Activated CD4-positive, alpha-beta T cell treated with anti-CD3 and anti-CD28 coated beads, Interleukin-2, amount 10 ng/mL, durations not matched to agents 7 days and 5 days (primary cell): ENCODE measurements around the gene LAMA5. TPM values are rescaled to one million over a fixed set of nuclear protein-coding genes. Genes with fewer than 3 reads are reported as not detected.

Experiments used
- CTCF ChIA-PET: fragments of 350-600 bp; sonication (Branson Sonifier 250); formaldehyde crosslinking; loops from one replicate; lab custom pipeline; 2021; ENCODE audit warnings: antibody characterized with exemption; lab: Charles Lee
- POLR2A ChIA-PET: fragments of 350-600 bp; sonication (Branson Sonifier 250); formaldehyde crosslinking; loops from one replicate; lab custom pipeline; 2021; ENCODE audit warnings: antibody characterized with exemption; lab: Charles Lee
- DNase-seq: peaks from one replicate; pipeline ENCODE4 v3.0.0-alpha.2; 2020
- H3K27ac Mint-ChIP-seq: one replicate; pipeline ENCODE4 v1.8.0; 2021; ENCODE audit warnings: mild to moderate bottlenecking, moderate library complexity, mixed read lengths
- H3K27me3 Mint-ChIP-seq: one replicate; pipeline ENCODE4 v1.8.0; 2021; ENCODE audit warnings: mixed read lengths
- H3K36me3 Mint-ChIP-seq: one replicate; pipeline ENCODE4 v1.8.0; 2021; ENCODE audit warnings: low read depth, mixed read lengths
- H3K4me1 Mint-ChIP-seq: one replicate; pipeline ENCODE4 v1.8.0; 2021; ENCODE audit warnings: mixed read lengths
- H3K4me3 Mint-ChIP-seq: one replicate; pipeline ENCODE4 v1.8.0; 2021; ENCODE audit warnings: mild to moderate bottlenecking, moderate library complexity, mixed read lengths
- H3K9me3 Mint-ChIP-seq: one replicate; pipeline ENCODE4 v1.8.0; 2021; ENCODE audit warnings: mixed read lengths
- total RNA-seq, 2 experiments: library from RNA; stranded (reverse); gene quantifications; one replicate each; pipeline ENCODE4 v1.2.3, GENCODE V29; 2021

Gene LAMA5
- total RNA-seq, 2 experiments from 2014 or later, result 0.64 to 0.67 TPM

DNA sequence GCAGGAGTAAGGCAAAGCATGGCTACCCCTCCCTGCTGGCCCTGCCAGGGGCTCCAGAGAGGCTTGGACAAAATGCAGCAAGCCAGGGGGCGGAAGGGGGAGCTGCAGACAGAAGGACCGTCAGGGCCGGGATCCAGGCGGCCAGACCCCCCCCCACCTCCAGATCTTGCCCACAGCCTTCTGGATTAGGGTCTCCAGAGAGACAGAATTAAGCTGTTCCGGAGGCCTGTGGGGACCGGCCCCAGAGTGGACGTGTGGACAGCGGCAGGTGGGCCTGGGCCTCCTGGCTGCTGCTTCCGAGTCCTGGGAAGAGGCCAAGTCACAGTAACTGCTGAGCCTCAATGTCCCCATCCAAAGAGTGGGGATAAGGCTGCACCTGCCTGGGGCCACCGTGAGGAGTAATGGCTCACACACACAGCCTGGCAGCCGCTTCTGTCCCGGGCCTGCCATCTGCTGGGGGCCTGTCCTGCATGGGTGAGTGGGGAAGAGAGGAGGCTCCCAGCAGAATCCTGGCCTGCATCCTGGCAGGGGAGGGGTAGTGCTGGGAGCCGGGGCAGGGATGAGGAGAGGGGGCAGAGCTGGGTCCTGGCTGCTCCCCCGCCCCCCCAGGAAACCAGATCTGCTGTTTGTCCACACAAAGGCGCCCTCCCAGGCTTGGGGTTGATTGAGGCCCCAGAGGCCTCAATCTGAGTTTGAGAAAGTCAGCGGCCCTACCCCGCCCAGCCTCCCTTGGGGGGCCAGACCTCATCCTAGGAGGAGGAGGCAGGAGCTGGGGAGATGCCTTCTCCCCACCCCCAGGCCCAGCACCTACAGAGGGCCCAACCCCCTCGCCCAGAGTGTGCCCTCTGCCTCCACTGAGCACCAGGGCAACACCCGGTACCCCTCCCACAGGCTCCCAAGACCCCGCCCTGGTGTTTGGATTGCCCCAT is 3.9 kb downstream of the LAMA5 start:
- Mint-ChIP-seq H3K4me1 (no peaks in the 10 kb centered on the region), H3K4me3 (no peak overlapping the region), H3K36me3 (no peaks in the 10 kb centered on the region), H3K27ac (no peak overlapping the region), H3K9me3 (no peaks in the 10 kb centered on the region), H3K27me3 (peaks cover 15% of the 10 kb centered on the region)
- no peak for DNase-seq
- POLR2A ChIA-PET, result no interaction called here
- CTCF ChIA-PET, result interaction anchor here (1.1 kb wide), 1 partner anchor 12 kb away, joined by 3 read pairs; no protein-coding TSS in a partner anchor

DNA sequence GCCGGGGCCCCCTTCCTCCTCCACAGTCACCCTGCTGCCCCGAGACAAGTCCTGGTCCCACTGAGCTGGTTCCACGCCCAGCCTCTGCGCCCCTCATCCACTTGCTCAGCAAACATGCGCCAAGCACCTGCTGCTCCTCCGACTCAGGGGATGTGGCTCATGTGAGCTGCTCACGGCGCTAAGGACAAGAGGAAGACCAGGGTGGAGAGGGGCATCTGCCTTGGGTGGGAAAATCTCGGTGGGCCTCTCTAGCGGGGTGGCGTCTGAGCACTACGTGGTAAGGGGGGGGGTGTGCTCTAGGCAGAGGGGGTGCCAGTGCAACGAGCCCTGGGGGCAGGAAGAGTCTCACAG is 4.5 kb downstream of the LAMA5 start:
- H3K9me3 Mint-ChIP-seq, result no peaks in the 10 kb centered on the region
- H3K27me3 Mint-ChIP-seq, result peaks cover 10% of the 10 kb centered on the region
- H3K36me3 Mint-ChIP-seq, result no peaks in the 10 kb centered on the region
- ChIA-PET CTCF (interaction anchor here (1.1 kb wide), 1 partner anchor 13 kb away, joined by 3 read pairs; no protein-coding TSS in a partner anchor), POLR2A (no interaction called here)
- H3K4me1 Mint-ChIP-seq, result no peaks in the 10 kb centered on the region
- H3K4me3 Mint-ChIP-seq, result no peak overlapping the region
- H3K27ac Mint-ChIP-seq, result no peak overlapping the region
- no peak for DNase-seq

- Mint-ChIP-seq H3K4me1 (no peaks in the 10 kb centered on the region), H3K27me3 (peaks cover 9% of the 10 kb centered on the region), H3K9me3 (no peaks in the 10 kb centered on the region), H3K4me3 (no peak overlapping the region), H3K36me3 (no peaks in the 10 kb centered on the region), H3K27ac (no peak overlapping the region)
- ChIA-PET POLR2A (no interaction called here), CTCF (no interaction called here)
- DNase-seq, result no peak
These were observed 5.1 kb downstream of the LAMA5 start for GRCh38 chr20:62361799-62362589.

DNA sequence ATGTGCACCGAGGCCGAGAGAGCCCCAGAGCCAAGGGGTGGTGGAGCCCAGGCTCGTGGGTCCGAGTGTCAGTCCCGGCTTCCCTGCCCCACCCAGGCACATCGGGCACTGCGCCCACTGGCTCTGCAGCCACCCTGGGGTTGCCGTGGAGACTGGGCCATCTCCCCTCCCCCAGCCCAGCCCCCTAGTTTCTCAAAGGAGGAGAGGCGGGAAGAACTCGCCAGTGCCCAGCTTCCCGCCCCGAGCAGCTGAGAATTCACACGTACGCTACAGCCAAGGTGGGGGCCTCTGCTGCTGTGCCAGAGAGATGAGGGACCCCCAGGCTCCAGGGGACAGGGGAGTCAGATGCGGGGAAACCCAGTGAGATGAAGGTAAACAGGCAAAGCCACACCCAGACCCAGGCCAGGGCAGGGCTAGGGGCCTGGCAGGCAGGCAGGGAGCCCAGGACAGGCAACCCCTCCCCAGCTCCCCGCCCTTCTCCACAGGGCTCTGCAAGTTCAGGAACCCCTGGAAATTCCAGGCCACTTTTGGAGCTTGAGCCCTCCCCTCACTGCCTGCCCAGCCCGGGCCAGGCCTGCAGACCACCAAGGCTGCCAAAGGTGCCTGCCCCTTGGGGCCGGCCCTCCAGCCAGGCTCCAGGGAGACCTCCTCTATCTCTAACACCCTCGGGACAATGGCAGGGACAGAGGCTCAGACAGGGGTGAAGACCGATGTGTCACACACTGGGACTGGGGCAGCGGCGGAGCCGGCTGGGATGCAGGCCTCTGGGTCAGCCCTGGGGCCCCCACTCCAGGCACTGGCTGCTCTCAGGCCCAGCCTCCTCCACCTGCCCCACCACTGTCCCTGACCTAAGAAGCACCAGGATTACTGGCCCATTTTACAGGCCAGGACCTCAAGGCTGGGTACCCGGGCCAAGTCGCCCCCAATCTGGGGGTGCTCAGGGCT is 6.0 kb downstream of the LAMA5 start:
- CTCF ChIA-PET, result no interaction called here

GRCh38 chr20:62359491-62360121 is 7.5 kb downstream of the LAMA5 start:
- Mint-ChIP-seq H3K4me3 (no peak overlapping the region), H3K4me1 (no peaks in the 10 kb centered on the region), H3K36me3 (no peaks in the 10 kb centered on the region), H3K27ac (no peak overlapping the region), H3K9me3 (no peaks in the 10 kb centered on the region), H3K27me3 (peaks cover under 1% of the 10 kb centered on the region)
- DNase-seq, result no peak
- ChIA-PET POLR2A (no interaction called here), CTCF (no interaction called here)

More for the DNA sequence above, 6.0 kb downstream of the LAMA5 start:
- Mint-ChIP-seq H3K4me3 (no peak overlapping the region), H3K27me3 (peaks cover 9% of the 10 kb centered on the region), H3K27ac (no peak overlapping the region), H3K4me1 (no peaks in the 10 kb centered on the region), H3K36me3 (no peaks in the 10 kb centered on the region), H3K9me3 (no peaks in the 10 kb centered on the region)
- no peak for DNase-seq
- POLR2A ChIA-PET, result no interaction called here

DNA sequence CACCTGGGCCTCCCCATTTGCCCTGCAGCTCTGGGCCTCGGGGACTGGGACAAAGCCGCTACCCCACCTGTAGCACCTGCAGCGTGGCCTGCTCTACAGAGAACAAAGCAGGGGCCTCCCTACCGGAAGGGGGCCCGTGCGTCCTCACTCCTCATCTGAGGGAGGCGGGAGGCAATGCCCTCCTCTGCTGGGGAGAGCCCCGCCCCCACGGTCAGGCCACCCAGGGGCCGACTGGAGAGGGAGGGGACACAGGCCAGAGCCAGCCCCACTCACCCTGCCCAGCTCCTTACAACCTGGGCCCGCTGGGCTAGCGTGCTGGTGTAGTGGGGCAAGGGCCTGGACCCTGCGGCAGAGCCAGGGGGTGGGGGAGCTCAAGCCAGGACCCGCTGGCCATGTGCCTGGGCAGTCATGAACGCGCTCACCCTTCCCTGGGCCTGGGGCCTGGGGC is 8.0 kb downstream of the LAMA5 start:
- Mint-ChIP-seq H3K4me1 (no peaks in the 10 kb centered on the region), H3K27ac (no peak overlapping the region), H3K36me3 (no peaks in the 10 kb centered on the region), H3K4me3 (no peak overlapping the region), H3K9me3 (no peaks in the 10 kb centered on the region), H3K27me3 (no peaks in the 10 kb centered on the region)
- POLR2A ChIA-PET, result no interaction called here
- DNase-seq, result no peak
- CTCF ChIA-PET, result no interaction called here

DNA sequence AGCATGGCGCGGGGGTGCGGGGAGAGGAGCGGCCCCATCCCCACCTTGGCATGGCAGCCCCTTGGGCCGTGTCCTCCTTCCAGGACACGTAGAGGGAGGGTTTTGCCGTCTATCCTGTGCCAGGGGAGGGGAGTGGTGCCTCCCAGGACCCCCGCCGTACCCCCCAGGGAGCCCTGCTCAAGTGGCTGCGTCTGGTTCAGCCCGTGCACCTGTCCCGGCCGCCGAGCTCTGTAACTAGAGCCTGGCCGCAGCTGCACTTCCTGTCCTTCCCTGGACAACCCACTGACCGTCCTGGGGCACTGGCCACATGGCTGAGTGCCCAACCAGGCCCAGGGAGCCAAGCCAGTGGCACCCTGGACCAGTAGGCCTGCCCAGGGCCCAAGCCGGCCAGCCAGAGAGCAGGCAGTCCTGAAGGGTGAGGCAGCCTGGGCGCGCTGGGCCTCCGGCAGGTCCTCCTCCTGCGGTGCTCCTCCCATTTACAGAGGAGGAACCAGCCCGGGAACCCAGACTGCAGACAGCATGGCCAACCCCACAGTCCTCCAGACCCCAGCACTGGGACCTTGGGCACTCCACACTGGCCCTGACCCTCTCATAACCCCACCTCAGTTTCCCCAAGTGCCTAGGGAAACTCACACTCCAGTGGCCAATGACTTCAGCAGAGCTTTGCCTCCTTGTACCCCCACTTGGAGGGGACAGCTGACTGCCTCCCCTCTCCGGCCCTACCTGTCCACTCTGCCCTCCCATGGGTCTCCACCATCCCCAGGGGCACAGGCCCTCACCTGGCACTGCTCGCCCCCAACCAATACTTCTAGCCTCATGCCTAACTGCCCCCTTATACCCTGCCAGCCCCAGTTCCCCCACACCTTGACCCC is 8.7 kb downstream of the LAMA5 start:
- no peak overlapping the region for H3K27ac Mint-ChIP-seq
- DNase-seq, result no peak
- no peaks in the 10 kb centered on the region for H3K9me3 Mint-ChIP-seq
- H3K27me3 Mint-ChIP-seq, result no peaks in the 10 kb centered on the region
- no peaks in the 10 kb centered on the region for H3K36me3 Mint-ChIP-seq
- H3K4me3 Mint-ChIP-seq, result no peak overlapping the region
- ChIA-PET CTCF (no interaction called here), POLR2A (no interaction called here)
- no peaks in the 10 kb centered on the region for H3K4me1 Mint-ChIP-seq

DNA sequence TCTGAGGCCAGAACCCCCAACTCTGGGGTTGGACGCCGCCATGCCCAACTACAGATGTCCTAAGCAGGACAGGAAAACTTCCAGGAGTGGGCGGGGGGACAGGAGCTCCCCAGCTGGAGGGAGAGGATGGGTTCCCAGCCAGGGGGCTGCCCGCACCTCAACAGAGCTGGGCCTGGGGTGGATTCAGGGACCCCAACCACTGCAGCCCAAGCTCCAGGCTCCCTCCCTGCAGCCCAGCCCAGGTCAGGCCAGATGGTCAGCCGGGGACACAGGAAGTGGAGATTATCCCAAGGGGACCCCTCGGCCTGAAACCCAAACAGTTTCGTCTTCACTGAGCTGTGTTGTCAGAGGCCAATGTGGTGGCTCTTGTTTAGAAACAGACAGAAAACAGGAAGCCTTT is 9.4 kb downstream of the LAMA5 start:
- Mint-ChIP-seq H3K27me3 (no peaks in the 10 kb centered on the region), H3K4me1 (no peaks in the 10 kb centered on the region), H3K4me3 (no peak overlapping the region), H3K36me3 (no peaks in the 10 kb centered on the region), H3K9me3 (no peaks in the 10 kb centered on the region), H3K27ac (no peak overlapping the region)
- ChIA-PET CTCF (no interaction called here), POLR2A (no interaction called here)
- DNase-seq, result no peak

DNA sequence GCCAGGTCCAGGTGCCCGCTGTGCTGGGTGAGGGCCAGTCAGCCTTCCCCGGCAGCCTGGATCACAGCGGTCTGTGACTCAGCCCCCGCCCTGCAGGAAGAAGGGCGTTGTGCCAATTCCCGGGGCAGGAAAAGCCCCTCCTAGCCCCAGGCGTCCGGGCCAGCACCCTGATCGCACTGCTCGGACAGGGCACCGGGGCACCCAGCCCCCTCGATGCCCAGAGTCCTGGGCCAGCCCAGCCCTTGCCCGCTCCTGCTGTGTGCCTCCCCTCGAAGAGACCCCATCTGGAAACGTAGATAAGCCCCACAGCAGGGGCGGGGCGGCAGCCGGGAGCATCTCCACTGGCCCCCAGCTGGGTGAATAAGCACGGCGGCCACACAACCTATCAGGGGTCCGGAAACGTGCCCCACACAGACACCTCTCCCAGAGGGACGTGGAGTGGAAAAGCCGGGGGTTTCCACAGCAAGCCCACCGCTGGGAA is 9.9 kb downstream of the LAMA5 start:
- no peaks in the 10 kb centered on the region for H3K4me1 Mint-ChIP-seq
- no peaks in the 10 kb centered on the region for H3K36me3 Mint-ChIP-seq
- no peak for DNase-seq
- H3K9me3 Mint-ChIP-seq, result no peaks in the 10 kb centered on the region
- CTCF ChIA-PET, result no interaction called here
- no peaks in the 10 kb centered on the region for H3K27me3 Mint-ChIP-seq
- POLR2A ChIA-PET, result no interaction called here
- H3K27ac Mint-ChIP-seq, result no peak overlapping the region
- H3K4me3 Mint-ChIP-seq, result no peak overlapping the region

GRCh38 chr20:62356589-62357186 is 10.4 kb downstream of the LAMA5 start:
- no peaks in the 10 kb centered on the region for H3K4me1 Mint-ChIP-seq
- no peak overlapping the region for H3K27ac Mint-ChIP-seq
- ChIA-PET POLR2A (no interaction called here), CTCF (no interaction called here)
- no peak for DNase-seq
- no peaks in the 10 kb centered on the region for H3K27me3 Mint-ChIP-seq
- no peaks in the 10 kb centered on the region for H3K9me3 Mint-ChIP-seq
- H3K36me3 Mint-ChIP-seq, result no peaks in the 10 kb centered on the region
- H3K4me3 Mint-ChIP-seq, result no peak overlapping the region

DNA sequence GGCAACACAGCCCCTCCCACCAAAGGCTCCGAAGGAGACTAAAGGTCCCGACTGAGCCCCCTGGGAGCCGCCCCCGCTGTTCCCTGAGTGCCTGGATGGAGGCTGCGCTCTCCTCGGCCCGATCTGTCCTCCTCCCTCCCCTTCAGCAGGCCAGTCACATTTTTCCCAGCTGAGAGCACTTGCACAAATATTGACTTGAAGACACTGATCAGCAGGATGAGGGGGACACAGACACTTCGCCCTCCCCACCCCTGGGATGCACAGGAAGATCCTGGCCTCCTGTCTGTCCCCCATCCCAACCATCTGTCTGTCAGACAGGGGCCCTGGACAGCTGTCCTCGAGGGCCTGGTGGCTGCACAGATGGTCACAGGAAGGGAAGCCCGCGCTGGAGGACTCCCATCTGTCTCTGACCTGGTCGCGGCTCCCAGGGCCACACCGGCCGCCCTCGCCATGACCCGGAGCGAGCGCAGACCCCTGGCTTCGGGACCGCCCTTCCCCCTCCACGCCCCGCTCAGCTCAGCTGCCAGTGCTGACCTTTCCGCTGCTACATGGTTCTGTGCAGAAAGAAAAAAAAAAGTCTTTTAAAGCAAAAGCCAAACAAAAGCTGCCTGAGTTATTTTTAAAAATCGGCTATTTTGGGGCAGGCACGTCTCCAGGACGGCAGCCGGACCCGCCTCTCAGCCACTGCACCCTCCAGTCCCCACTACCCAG is 11.1 kb downstream of the LAMA5 start:
- Mint-ChIP-seq H3K27ac (no peak overlapping the region), H3K9me3 (no peaks in the 10 kb centered on the region), H3K4me3 (no peak overlapping the region), H3K36me3 (no peaks in the 10 kb centered on the region), H3K4me1 (no peaks in the 10 kb centered on the region), H3K27me3 (no peaks in the 10 kb centered on the region)
- ChIA-PET CTCF (no interaction called here), POLR2A (no interaction called here)
- no peak for DNase-seq
